T-helper 1 cell treated with Interleukin-12 subunit alpha and Interleukin-12 subunit beta and Interleukin-4 antibody, amounts not matched to agents 30 ng/mL and 1 ng/mL, for 36 hours (primary cell): ENCODE results near the gene LMCD1. TPM values are rescaled to one million over a fixed set of nuclear protein-coding genes. Genes with fewer than 3 reads are reported as not detected.
"Not testable (repeated sequence)": the region's sequence is repeated elsewhere in the genome, so short reads cannot be mapped to it uniquely, and the experiment has no call there.

Source experiments
- intact Hi-C: fragments of 100-400 bp; cut with micrococcal nuclease; formaldehyde crosslinking; loops from one replicate; pipeline ENCODE4 v1.15.1; 2024
- total RNA-seq: library from RNA; stranded (reverse); gene quantifications from 2 replicates; pipeline ENCODE4 v1.2.3, GENCODE V29; 2022

Gene LMCD1
- total RNA-seq, 1 donor from 2014 or later: 0.59 TPM

- intact Hi-C loops: no loop called here
These were observed 57.0 kb downstream of the LMCD1 start for GRCh38 chr3:8558645-8559044.

- intact Hi-C loops: no loop called here
These were observed 57.7 kb downstream of the LMCD1 start for GRCh38 chr3:8559351-8559750.

- intact Hi-C loops: no loop called here
These were observed 58.9 kb downstream of the LMCD1 start for GRCh38 chr3:8560366-8561007.

- intact Hi-C loops: no loop called here
These were observed 59.7 kb downstream of the LMCD1 start for GRCh38 chr3:8561370-8561769.

GRCh38 chr3:8562081-8562595 is 60.5 kb downstream of the LMCD1 start:
- intact Hi-C loops: no loop called here

GRCh38 chr3:8563146-8563545 is 61.5 kb downstream of the LMCD1 start:
- intact Hi-C loops: no loop called here

- intact Hi-C loops: no loop called here
These were observed 62.0 kb downstream of the LMCD1 start for GRCh38 chr3:8563597-8563996.

- intact Hi-C loops: no loop called here
These were observed 63.8 kb downstream of the LMCD1 start for GRCh38 chr3:8565376-8565775.

GRCh38 chr3:8567784-8568575 is 66.4 kb downstream of the LMCD1 start:
- intact Hi-C loops: no loop called here

- intact Hi-C loops: no loop called here
These were observed 69.6 kb downstream of the LMCD1 start for GRCh38 chr3:8571256-8571655.

GRCh38 chr3:8573342-8573926 is 71.8 kb downstream of the LMCD1 start:
- intact Hi-C loops: no loop called here

GRCh38 chr3:8574040-8574669 is 72.5 kb downstream of the LMCD1 start:
- intact Hi-C loops: no loop called here

GRCh38 chr3:8574670-8575322 is 73.2 kb downstream of the LMCD1 start:
- intact Hi-C loops: no loop called here

GRCh38 chr3:8575364-8576104 is 73.9 kb downstream of the LMCD1 start:
- intact Hi-C loops: no loop called here

- intact Hi-C loops: no loop called here
These were observed 74.8 kb downstream of the LMCD1 start for GRCh38 chr3:8576436-8576835.

GRCh38 chr3:8576841-8577571 is 75.4 kb downstream of the LMCD1 start:
- intact Hi-C loops: no loop called here

GRCh38 chr3:8578282-8578681 is 76.7 kb downstream of the LMCD1 start:
- intact Hi-C loops: no loop called here

- intact Hi-C loops: no loop called here
These were observed 77.5 kb downstream of the LMCD1 start for GRCh38 chr3:8579096-8579495.

GRCh38 chr3:8579943-8580342 is 78.3 kb downstream of the LMCD1 start:
- intact Hi-C loops: no loop called here

GRCh38 chr3:8580434-8580833 is 78.8 kb downstream of the LMCD1 start:
- intact Hi-C loops: not testable (repeated sequence)
